Measurements from ENCODE around the gene TST. TPM values are rescaled to one million over a fixed set of nuclear protein-coding genes. Genes with fewer than 3 reads are reported as not detected.

The TST gene
- total RNA-seq, 2 experiments from 2014 or later, result 5.5 TPM

GRCh38 chr22:37043828-37044538, 24.7 kb upstream of the TST start:
- no peak overlapping the region for H3K27ac Mint-ChIP-seq
- H3K36me3 Mint-ChIP-seq, result no peaks in the 10 kb centered on the region
- POLR2A ChIA-PET, result no interaction called here

GRCh38 chr22:37043209-37043827, 24.1 kb upstream of the TST start:
- peaks cover 25% of the 10 kb centered on the region for H3K4me1 Mint-ChIP-seq (ENCODE audit: low read depth)
- no peaks in the 10 kb centered on the region for H3K9me3 Mint-ChIP-seq
- H3K27ac Mint-ChIP-seq, result no peak overlapping the region
- no peak overlapping the region for H3K4me3 Mint-ChIP-seq
- no peaks in the 10 kb centered on the region for H3K27me3 Mint-ChIP-seq
- ChIA-PET POLR2A (no interaction called here), CTCF (interaction anchor here (0.6 to 4.4 kb wide), 15 partner anchors 8 to 496 kb away, joined by 3 to 55 read pairs (median 3); partner anchors contain the start of genes KCTD17 and TST)
- intact Hi-C loops (cut with micrococcal nuclease), result loop anchor here (10.0 kb wide), 1 partner anchor 259 kb away; no protein-coding TSS in a partner anchor
- DNase-seq, result no peak
- H3K36me3 Mint-ChIP-seq, result no peaks in the 10 kb centered on the region

More at GRCh38 chr22:37043828-37044538, 24.7 kb upstream of the TST start:
- intact Hi-C loops (cut with micrococcal nuclease), result loop anchor here (1.0 to 10.0 kb wide), 3 partner anchors 21 to 259 kb away; no protein-coding TSS in a partner anchor
- no peak overlapping the region for H3K4me3 Mint-ChIP-seq
- H3K27me3 Mint-ChIP-seq, result no peaks in the 10 kb centered on the region
- CTCF ChIA-PET, result interaction anchor here (0.6 to 4.4 kb wide), 31 partner anchors 8 to 496 kb away, joined by 3 to 55 read pairs (median 4); partner anchors contain the start of genes IFT27, IL2RB, KCTD17 and MPST
- peaks cover 25% of the 10 kb centered on the region for H3K4me1 Mint-ChIP-seq (ENCODE audit: low read depth)
- no peaks in the 10 kb centered on the region for H3K9me3 Mint-ChIP-seq
- peak; percentile 75 for DNase-seq

DNA sequence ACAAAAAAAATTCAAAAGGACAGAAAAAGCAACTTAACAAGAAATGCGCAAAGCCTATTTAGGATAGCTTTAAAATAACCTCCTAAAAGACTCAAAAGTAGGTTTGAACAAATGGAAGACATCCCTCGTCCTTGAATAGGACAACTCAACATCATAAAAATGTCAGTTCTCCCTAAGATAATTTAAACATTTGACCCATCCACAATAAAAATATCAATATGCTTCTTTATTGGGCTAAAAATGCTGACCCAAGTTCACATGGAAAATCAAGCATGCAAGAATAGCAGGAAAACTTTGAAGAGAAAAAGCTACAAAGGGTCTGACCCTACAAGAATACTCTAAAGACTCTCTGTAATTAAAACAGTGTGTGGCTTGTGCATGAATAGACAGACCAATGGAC, 20.2 kb upstream of the TST start:
- H3K27me3 Mint-ChIP-seq, result peaks cover 5% of the 10 kb centered on the region

DNA sequence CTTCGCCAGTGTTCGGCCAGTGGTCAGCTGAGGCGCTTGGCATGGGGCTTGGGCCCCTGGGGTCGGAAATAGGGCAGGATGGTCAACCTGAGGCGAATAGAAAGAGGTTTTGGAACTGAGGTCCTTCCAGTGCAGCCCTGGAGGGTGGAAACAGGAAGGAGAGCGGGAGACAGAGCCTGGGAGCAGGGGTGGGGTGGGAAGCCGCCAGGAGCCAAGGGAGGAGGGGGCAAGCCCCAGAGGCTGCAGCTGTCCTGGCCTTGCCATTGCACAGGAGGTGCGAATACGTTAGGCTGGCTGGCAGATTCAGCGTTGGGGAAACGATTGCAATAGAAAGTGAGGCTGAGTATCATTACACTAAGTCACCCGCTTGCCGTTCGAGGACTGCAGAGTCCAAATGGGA, 18.4 kb upstream of the TST start:
- Mint-ChIP-seq H3K36me3 (no peaks in the 10 kb centered on the region), H3K9me3 (no peaks in the 10 kb centered on the region), H3K27me3 (peaks cover 5% of the 10 kb centered on the region), H3K27ac (no peak overlapping the region), H3K4me1 (ENCODE audit: low read depth) (peaks cover 10% of the 10 kb centered on the region), H3K4me3 (no peak overlapping the region)
- no peak for DNase-seq
- intact Hi-C loops (cut with micrococcal nuclease), result no loop called here
- ChIA-PET CTCF (no interaction called here), POLR2A (no interaction called here)

More for the DNA sequence above, 20.2 kb upstream of the TST start:
- CTCF ChIA-PET, result interaction anchor here (1.0 to 1.3 kb wide), 2 partner anchors 16 to 17 kb away, joined by 3 read pairs; no protein-coding TSS in a partner anchor
- intact Hi-C loops (cut with micrococcal nuclease), result no loop called here
- no peak for DNase-seq
- POLR2A ChIA-PET, result no interaction called here
- Mint-ChIP-seq H3K36me3 (no peaks in the 10 kb centered on the region), H3K9me3 (no peaks in the 10 kb centered on the region), H3K4me1 (ENCODE audit: low read depth) (peaks cover 10% of the 10 kb centered on the region), H3K4me3 (no peak overlapping the region), H3K27ac (no peak overlapping the region)

GRCh38 chr22:37036655-37037377, 17.6 kb upstream of the TST start:
- Mint-ChIP-seq H3K9me3 (no peaks in the 10 kb centered on the region), H3K4me3 (no peak overlapping the region), H3K4me1 (ENCODE audit: low read depth) (peaks cover 10% of the 10 kb centered on the region), H3K27me3 (peaks cover 5% of the 10 kb centered on the region), H3K27ac (no peak overlapping the region), H3K36me3 (no peaks in the 10 kb centered on the region)
- CTCF ChIA-PET, result interaction anchor here (0.6 to 1.7 kb wide), 3 partner anchors 8 to 297 kb away, joined by 3 to 5 read pairs (median 3); no protein-coding TSS in a partner anchor
- POLR2A ChIA-PET, result no interaction called here
- intact Hi-C loops (cut with micrococcal nuclease), result no loop called here
- no peak for DNase-seq

GRCh38 chr22:37033605-37034430, 14.6 kb upstream of the TST start:
- Mint-ChIP-seq H3K4me3 (no peak overlapping the region), H3K27me3 (peaks cover 5% of the 10 kb centered on the region), H3K9me3 (no peaks in the 10 kb centered on the region), H3K36me3 (no peaks in the 10 kb centered on the region), H3K4me1 (ENCODE audit: low read depth) (no peaks in the 10 kb centered on the region), H3K27ac (no peak overlapping the region)
- ChIA-PET CTCF (interaction anchor here (1.0 kb wide), 1 partner anchor 15 kb away, joined by 4 read pairs; the partner anchor contains the start of gene TST), POLR2A (no interaction called here)
- intact Hi-C loops (cut with micrococcal nuclease), result no loop called here
- DNase-seq, result no peak

DNA sequence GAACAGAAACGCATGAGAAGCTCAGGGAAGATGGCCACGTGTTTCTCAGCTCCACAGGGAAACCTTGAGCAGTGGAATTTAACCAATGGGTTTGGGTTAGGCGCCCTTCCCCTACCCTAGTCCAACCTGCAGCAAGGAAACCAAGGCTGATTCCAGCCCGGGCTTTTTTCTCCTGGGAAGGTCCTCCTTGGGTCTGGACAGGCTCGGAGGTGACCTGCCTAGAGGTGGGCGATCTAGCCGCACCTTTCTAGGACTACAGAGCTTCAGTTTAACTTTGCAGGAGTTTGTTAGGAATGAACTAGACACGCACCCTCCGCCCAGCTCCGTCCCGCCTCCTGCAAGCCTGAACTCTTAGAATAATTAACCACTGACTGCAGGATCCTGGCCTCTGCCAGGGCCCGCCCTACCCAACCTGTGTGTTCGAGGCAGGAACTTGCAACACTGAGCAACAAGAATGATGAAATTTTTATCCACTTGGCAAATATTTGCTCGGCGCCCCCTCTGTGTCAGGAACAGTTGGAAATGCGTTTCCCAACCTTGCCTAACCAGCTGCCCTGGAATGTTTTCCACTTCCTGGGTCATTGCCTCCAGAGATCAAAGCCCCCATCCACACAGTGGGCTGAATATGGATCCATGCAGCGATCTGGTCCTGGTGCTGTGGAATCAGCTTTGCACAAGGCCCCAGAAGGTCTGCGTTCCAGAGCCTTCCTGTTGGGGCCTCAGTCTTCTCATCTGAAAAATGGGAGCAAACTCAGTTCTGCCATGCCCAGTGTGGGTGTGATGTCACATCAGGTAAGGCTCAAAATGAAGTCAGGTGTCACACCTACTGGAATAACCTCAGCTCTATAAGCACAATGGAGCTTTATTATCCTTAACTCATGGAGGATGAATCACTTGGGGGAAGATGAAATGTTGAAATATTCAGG, 13.6 kb upstream of the TST start:
- Mint-ChIP-seq H3K36me3 (no peaks in the 10 kb centered on the region), H3K27me3 (peaks cover 5% of the 10 kb centered on the region), H3K9me3 (no peaks in the 10 kb centered on the region), H3K27ac (no peak overlapping the region), H3K4me3 (no peak overlapping the region), H3K4me1 (ENCODE audit: low read depth) (no peaks in the 10 kb centered on the region)
- CTCF ChIA-PET, result interaction anchor here (1.0 to 1.5 kb wide), 3 partner anchors 11 to 18 kb away, joined by 4 read pairs; partner anchors contain the start of gene TST
- POLR2A ChIA-PET, result no interaction called here
- intact Hi-C loops (cut with micrococcal nuclease), result no loop called here
- DNase-seq, result no peak

- DNase-seq, result no peak
- intact Hi-C loops (cut with micrococcal nuclease), result no loop called here
Measured at GRCh38 chr22:37032134-37032534, 12.9 kb upstream of the TST start.

GRCh38 chr22:37030560-37031281, 11.5 kb upstream of the TST start:
- CTCF ChIA-PET, result interaction anchor here (0.9 to 1.3 kb wide), 3 partner anchors 14 to 169 kb away, joined by 3 to 5 read pairs (median 5); no protein-coding TSS in a partner anchor
- POLR2A ChIA-PET, result no interaction called here
- no peak overlapping the region for H3K4me3 Mint-ChIP-seq
- no peaks in the 10 kb centered on the region for H3K36me3 Mint-ChIP-seq
- H3K9me3 Mint-ChIP-seq, result no peaks in the 10 kb centered on the region
- DNase-seq, result no peak
- H3K27ac Mint-ChIP-seq, result no peak overlapping the region
- intact Hi-C loops (cut with micrococcal nuclease), result no loop called here
- no peaks in the 10 kb centered on the region for H3K4me1 Mint-ChIP-seq (ENCODE audit: low read depth)
- H3K27me3 Mint-ChIP-seq, result peaks cover 2% of the 10 kb centered on the region

More at GRCh38 chr22:37032134-37032534, 12.9 kb upstream of the TST start:
- Mint-ChIP-seq H3K27me3 (peaks cover 5% of the 10 kb centered on the region), H3K4me3 (no peak overlapping the region), H3K27ac (no peak overlapping the region), H3K9me3 (no peaks in the 10 kb centered on the region), H3K4me1 (ENCODE audit: low read depth) (no peaks in the 10 kb centered on the region), H3K36me3 (no peaks in the 10 kb centered on the region)
- ChIA-PET CTCF (interaction anchor here (1.2 to 1.5 kb wide), 2 partner anchors 10 to 19 kb away, joined by 4 read pairs; no protein-coding TSS in a partner anchor), POLR2A (no interaction called here)
